Measurements from ENCODE around the gene GSTM5. TPM values are rescaled to one million over a fixed set of nuclear protein-coding genes. Genes with fewer than 3 reads are reported as not detected.

The GSTM5 gene
- total RNA-seq, 1 experiment from 2014 or later = 0.11 TPM

DNA sequence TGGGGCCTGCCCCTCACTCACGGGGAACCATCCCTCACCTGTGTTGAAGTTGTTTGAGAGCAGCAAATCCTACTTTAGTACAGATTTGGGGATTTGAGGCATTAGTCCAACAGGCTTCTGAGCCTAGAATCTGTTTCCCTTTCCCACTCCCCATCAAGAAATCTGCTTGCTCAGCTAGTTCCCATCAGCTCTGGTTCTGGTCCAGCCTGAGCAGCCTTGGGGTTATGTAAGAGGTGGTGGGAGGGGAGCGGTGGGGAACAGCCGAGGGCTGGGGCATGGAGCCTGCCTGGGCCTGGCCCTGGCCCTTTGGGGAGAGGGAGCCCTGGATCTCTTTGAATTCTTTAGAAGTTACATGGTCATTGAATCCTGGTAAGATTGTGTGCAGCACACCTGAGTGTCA, 4.1 kb downstream of the GSTM5 start:
- H3K27me3 Mint-ChIP-seq (ENCODE audit: low read depth) = no peaks in the 10 kb centered on the region; the same call in 1 of the 2 replicates
- DNase-seq (ENCODE audit: low spot score) = no peak
- no peak overlapping the region for H3K27ac Mint-ChIP-seq
- no peak overlapping the region for H3K4me3 Mint-ChIP-seq
- no peaks in the 10 kb centered on the region for H3K36me3 Mint-ChIP-seq
- ChIA-PET CTCF (interaction anchor here (2.5 kb wide), 1 partner anchor 76 kb away, joined by 15 read pairs; no protein-coding TSS in a partner anchor), POLR2A (no interaction called here)
- TF ChIP-seq USF1 (CRISPR knock-in tag; IDR thresholded peaks at IDR 0.05) (no peak), ZNF317 (CRISPR knock-in tag; IDR thresholded peaks at IDR 0.05; ENCODE audit: borderline replicate concordance, low read depth) (no peak), ERG (CRISPR knock-in tag; IDR thresholded peaks at IDR 0.05) (no peak), ZNF281 (CRISPR knock-in tag; IDR thresholded peaks at IDR 0.05) (no peak)
- TF ChIP-seq, protein P1, sequence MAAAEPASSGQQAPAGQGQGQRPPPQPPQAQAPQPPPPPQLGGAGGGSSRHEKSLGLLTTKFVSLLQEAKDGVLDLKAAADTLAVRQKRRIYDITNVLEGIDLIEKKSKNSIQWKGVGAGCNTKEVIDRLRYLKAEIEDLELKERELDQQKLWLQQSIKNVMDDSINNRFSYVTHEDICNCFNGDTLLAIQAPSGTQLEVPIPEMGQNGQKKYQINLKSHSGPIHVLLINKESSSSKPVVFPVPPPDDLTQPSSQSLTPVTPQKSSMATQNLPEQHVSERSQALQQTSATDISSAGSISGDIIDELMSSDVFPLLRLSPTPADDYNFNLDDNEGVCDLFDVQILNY (CRISPR knock-in tag; IDR thresholded peaks at IDR 0.05) = no peak
- ATAC-seq = no peak
- no peaks in the 10 kb centered on the region for H3K9me3 Mint-ChIP-seq
- H3K4me1 Mint-ChIP-seq = no peaks in the 10 kb centered on the region

DNA sequence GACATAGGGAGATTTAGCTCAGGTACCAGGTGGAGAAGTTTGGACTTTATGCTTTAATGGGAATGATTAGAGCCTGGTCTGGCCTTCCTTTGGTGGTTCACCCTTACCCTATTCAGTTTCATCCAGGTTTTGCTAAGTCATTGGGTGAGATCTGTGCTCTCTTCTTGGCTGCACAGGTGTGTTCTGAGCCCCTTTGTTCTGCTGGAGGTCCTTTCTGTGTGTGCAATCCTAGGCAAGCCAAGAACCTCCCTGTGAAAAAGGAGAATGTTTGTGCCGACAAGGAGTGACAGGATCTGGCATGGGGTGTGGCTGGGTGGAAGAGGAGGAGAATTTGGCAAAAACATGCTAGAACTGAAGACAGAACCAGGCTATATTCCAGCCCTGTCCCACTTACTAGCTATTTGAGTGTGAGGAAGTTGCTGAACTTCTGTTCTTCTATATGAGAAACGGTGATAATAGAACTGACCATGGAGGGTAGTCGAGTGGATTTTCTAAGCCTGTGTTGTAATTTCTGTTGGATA, 4.6 kb downstream of the GSTM5 start:
- no peaks in the 10 kb centered on the region for H3K36me3 Mint-ChIP-seq
- no peaks in the 10 kb centered on the region; the same call in 1 of the 2 replicates for H3K27me3 Mint-ChIP-seq (ENCODE audit: low read depth)
- no peaks in the 10 kb centered on the region for H3K9me3 Mint-ChIP-seq
- ChIA-PET CTCF (interaction anchor here (1.9 to 2.5 kb wide), 2 partner anchors 58 to 76 kb away, joined by 13 to 15 read pairs; no protein-coding TSS in a partner anchor), POLR2A (no interaction called here)
- H3K4me3 Mint-ChIP-seq = no peak overlapping the region
- DNase-seq (ENCODE audit: low spot score) (no peak), ATAC-seq (no peak)
- H3K27ac Mint-ChIP-seq = no peak overlapping the region
- no peaks in the 10 kb centered on the region for H3K4me1 Mint-ChIP-seq
- no peak for TF ChIP-seq ATF6 (CRISPR knock-in tag; IDR thresholded peaks at IDR 0.05)
- no peak for TF ChIP-seq MYBL2 (CRISPR knock-in tag; IDR thresholded peaks at IDR 0.05)
- TF ChIP-seq SMAD4 (CRISPR knock-in tag; IDR thresholded peaks at IDR 0.05) = no peak
- TF ChIP-seq NR3C1 (CRISPR knock-in tag; conservative IDR thresholded peaks at IDR 0.05; ENCODE audit: low read depth) = no peak
- TF ChIP-seq ZNF121 (CRISPR knock-in tag; IDR thresholded peaks at IDR 0.05) = no peak
- TF ChIP-seq ETV6 (CRISPR knock-in tag; IDR thresholded peaks at IDR 0.05) = no peak
- no peak for TF ChIP-seq FOXP1 (CRISPR knock-in tag; IDR thresholded peaks at IDR 0.05; ENCODE audit: borderline replicate concordance)
- TF ChIP-seq, protein P2, sequence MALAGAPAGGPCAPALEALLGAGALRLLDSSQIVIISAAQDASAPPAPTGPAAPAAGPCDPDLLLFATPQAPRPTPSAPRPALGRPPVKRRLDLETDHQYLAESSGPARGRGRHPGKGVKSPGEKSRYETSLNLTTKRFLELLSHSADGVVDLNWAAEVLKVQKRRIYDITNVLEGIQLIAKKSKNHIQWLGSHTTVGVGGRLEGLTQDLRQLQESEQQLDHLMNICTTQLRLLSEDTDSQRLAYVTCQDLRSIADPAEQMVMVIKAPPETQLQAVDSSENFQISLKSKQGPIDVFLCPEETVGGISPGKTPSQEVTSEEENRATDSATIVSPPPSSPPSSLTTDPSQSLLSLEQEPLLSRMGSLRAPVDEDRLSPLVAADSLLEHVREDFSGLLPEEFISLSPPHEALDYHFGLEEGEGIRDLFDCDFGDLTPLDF (CRISPR knock-in tag; IDR thresholded peaks at IDR 0.05) = no peak
- TF ChIP-seq SP1 (CRISPR knock-in tag; conservative IDR thresholded peaks at IDR 0.05) = no peak
- no peak for TF ChIP-seq NFE2L1 (CRISPR knock-in tag; IDR thresholded peaks at IDR 0.05)
- TF ChIP-seq ZNF219 (CRISPR knock-in tag; IDR thresholded peaks at IDR 0.05; ENCODE audit: borderline replicate concordance) = no peak
- TF ChIP-seq SOX15 (CRISPR knock-in tag; IDR thresholded peaks at IDR 0.05) = no peak
- TF ChIP-seq, protein P3, sequence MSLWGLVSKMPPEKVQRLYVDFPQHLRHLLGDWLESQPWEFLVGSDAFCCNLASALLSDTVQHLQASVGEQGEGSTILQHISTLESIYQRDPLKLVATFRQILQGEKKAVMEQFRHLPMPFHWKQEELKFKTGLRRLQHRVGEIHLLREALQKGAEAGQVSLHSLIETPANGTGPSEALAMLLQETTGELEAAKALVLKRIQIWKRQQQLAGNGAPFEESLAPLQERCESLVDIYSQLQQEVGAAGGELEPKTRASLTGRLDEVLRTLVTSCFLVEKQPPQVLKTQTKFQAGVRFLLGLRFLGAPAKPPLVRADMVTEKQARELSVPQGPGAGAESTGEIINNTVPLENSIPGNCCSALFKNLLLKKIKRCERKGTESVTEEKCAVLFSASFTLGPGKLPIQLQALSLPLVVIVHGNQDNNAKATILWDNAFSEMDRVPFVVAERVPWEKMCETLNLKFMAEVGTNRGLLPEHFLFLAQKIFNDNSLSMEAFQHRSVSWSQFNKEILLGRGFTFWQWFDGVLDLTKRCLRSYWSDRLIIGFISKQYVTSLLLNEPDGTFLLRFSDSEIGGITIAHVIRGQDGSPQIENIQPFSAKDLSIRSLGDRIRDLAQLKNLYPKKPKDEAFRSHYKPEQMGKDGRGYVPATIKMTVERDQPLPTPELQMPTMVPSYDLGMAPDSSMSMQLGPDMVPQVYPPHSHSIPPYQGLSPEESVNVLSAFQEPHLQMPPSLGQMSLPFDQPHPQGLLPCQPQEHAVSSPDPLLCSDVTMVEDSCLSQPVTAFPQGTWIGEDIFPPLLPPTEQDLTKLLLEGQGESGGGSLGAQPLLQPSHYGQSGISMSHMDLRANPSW (CRISPR knock-in tag; conservative IDR thresholded peaks at IDR 0.05; ENCODE audit: low read depth) = no peak
- no peak for TF ChIP-seq ZSCAN18 (CRISPR knock-in tag; IDR thresholded peaks at IDR 0.05)
- TF ChIP-seq OVOL2 (CRISPR knock-in tag; IDR thresholded peaks at IDR 0.05; ENCODE audit: borderline replicate concordance) = no peak

Data from WTC11 (cell line).